Heart left ventricle (tissue), 13 donors: ENCODE measurements around the gene IPO13.

Experiments
- POLR2A ChIP-seq, 2 donors: fragments of 450-650 bp; IDR thresholded peaks; one replicate each; pipeline ENCODE4 v1.6.1; 2017; ENCODE audit warnings: antibody characterized with exemption in 2 of 2, mild to moderate bottlenecking in 2 of 2, moderate library complexity in 2 of 2
- TF ChIP-seq, protein P1 (sequence below), 12 donors: fragments of 200-600 bp; sonication (generic) in 4 of 12; IDR thresholded peaks; one replicate each; pipeline versions ENCODE4 v1.5.0 to v1.8.0; 2018 to 2022; ENCODE audit warnings: antibody characterized with exemption in 12 of 12, mild to moderate bottlenecking in 5 of 12
- donor health status: ischemic (EF 13 %, LVEDD 7.1; RV severe dilation, severe dysfunction).
- donor health status: DM: no; HTN: yes; CAD: no.
- donor health status: DM: no; HTN: no; CAD: no.
- donor health status: ischemic (EF 25% LVEDD 6.9; RV normal size, moderate dysfunction).
- donor health status: ischemic (EF 25% LVEDD 5.7; RV mildly dilated, moderate dysfunction).
- donor health status: ischemic (EF 35%, LVEDD 5.7; RV mildly dilated, moderate dysfunction).
- donor health status: nonischemic (EF 11% LVEDD 7.7; RV severe dilation, severe dysfunction).
- donor health status: DM: yes; HTN: yes; CAD: no.
- donor health status: PGD.
- donor health status: ischemic (EF 29% LVEDD 5.4; RV normal size, mild dysfunction).
- donor health status: nonischemic (EF 23%, LVEDD 6.1; RV moderate dilation, normal function).

DNA sequence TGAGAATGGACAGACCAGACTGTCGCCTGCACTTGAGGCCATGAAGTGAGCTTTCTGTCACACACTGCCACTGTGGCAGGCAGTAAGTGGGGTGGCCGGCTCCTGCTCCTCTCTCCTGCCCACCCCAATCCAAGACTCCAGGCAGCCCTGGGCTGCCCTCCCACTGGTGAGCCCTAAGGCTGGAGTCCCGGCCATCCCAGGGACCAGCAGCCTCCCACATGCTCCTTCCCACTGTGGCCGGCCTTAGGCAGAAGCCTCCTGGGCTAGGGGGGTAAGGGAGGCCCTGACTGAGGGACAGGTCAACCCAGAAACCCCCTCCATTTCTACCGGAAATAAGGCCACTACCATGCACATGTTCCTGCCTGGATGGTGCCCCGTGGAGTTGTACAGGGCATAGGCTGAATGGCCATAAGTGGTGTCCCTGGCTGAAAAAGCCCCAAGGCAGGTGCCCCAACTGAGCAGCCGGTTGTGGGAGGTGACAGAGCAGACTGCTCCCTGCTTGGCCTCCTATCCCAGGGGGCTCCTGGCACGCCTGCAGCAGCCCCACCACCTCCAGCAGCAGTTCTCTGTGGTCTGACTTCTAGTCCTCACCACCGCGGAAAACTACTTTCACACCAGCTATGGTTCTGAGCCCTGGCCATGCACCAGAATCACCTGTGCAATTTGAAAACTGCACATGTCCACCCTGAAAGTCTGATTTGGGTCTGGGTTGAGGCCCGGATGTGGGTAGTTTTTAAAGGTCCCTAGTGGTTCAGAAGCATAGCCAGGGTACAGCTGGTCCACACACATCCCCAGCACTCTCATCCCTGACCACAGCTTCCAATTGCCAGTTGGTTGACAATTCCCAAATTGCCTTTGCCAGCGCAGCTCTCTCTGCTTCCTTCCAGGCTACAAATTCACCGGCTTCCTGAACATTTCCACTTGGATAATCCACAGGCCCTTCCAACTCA, 14.8 kb upstream of the IPO13 start:
- TF ChIP-seq, protein P1, sequence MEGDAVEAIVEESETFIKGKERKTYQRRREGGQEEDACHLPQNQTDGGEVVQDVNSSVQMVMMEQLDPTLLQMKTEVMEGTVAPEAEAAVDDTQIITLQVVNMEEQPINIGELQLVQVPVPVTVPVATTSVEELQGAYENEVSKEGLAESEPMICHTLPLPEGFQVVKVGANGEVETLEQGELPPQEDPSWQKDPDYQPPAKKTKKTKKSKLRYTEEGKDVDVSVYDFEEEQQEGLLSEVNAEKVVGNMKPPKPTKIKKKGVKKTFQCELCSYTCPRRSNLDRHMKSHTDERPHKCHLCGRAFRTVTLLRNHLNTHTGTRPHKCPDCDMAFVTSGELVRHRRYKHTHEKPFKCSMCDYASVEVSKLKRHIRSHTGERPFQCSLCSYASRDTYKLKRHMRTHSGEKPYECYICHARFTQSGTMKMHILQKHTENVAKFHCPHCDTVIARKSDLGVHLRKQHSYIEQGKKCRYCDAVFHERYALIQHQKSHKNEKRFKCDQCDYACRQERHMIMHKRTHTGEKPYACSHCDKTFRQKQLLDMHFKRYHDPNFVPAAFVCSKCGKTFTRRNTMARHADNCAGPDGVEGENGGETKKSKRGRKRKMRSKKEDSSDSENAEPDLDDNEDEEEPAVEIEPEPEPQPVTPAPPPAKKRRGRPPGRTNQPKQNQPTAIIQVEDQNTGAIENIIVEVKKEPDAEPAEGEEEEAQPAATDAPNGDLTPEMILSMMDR (IDR thresholded peaks at IDR 0.05): no peak
- no peak for TF ChIP-seq POLR2A (IDR thresholded peaks at IDR 0.05)
